Cerebellar cortex (tissue), 1 donor: ENCODE results near the gene SLC6A11.

Source experiments
- DNase-seq: peaks from one replicate; pipeline ENCODE4 v3.0.0-alpha.2; 2015; ENCODE audit warnings: low spot score

The SLC6A11 gene

DNA sequence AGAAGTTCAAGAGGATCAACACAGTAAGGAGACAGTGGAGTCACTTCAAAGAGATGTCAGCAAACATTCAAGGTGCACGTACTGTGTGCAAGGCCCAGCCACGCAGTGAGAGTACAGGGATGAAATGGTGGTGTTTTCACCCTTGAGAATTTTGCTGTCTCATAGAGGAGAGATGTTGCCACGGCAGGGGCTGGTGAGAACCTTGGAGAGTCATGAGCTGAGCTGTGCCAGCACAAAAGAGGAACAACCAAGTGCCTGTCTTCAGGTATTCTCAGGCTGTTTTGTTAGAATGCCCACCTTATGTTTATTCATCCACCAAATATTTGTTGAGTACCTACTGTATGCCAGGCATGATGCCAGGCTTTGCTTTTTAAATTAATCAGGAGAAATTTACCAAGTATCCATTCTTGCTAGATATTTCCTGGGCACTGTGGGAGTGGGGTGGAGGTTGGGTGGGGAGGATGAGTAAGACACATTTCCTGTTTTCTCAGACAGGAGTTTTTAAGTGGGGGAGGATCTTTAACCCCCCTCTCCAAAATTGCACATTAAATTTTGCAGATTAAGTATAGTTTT lies 72.6 kb downstream of the SLC6A11 start:
- DNase-seq: no peak

- DNase-seq: no peak
Observed at GRCh38 chr3:10889206-10889960, 73.4 kb downstream of the SLC6A11 start.

GRCh38 chr3:10890665-10891064 lies 74.6 kb downstream of the SLC6A11 start:
- no peak for DNase-seq

GRCh38 chr3:10892622-10893021 lies 76.6 kb downstream of the SLC6A11 start:
- DNase-seq: no peak

DNA sequence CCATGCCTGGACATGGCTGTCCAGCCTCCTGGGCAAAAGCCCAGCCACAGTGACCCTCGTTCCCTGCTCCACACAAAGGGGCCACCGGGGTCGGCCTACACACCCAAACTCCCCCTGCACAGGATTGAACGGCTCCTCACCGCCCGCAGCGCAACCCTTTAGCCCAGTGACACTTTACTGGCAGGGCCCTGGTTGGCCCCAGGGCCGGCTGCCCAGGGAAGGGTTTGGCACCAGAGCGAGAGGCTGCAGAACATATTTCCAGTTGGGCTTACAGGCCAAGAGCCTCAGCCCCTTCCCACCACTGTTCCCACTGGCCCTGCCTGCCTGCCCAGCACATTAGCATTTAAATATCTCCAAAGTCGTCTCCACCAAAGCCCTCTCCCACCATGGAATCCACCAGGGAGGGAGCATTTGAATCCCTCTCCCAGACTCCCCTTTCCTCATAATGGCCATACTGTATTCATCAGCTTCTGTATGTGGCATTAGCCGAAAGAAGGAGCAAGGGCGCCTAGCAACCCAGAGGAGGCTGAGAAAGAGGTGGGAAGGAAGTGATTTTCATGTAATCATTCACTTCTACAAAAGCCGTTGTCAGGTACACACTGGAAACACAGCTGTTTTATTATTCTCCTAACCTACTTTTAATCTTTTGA lies 85.4 kb downstream of the SLC6A11 start:
- no peak for DNase-seq

- DNase-seq: no peak
Observed at GRCh38 chr3:10907262-10907661, 91.2 kb downstream of the SLC6A11 start.

DNA sequence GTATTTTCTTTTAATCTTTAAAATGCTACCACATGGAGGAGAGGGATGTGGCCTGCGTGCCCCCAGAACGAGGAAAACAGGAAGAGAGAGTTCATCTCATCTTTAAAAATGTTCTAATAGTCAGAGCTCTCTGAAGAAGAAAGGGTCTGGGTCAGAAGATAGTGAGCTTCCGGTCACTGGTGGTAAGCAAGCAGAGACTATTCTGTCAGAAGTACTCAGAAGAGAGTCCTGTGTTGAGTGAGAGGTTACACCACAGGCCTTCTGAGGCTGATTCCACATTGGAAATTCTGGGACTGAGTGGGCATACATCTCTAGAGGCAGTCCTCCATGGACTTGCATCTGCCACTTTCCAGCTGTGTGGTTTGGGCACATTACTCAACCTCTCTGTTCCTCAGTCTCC lies 94.3 kb downstream of the SLC6A11 start:
- no peak for DNase-seq

DNA sequence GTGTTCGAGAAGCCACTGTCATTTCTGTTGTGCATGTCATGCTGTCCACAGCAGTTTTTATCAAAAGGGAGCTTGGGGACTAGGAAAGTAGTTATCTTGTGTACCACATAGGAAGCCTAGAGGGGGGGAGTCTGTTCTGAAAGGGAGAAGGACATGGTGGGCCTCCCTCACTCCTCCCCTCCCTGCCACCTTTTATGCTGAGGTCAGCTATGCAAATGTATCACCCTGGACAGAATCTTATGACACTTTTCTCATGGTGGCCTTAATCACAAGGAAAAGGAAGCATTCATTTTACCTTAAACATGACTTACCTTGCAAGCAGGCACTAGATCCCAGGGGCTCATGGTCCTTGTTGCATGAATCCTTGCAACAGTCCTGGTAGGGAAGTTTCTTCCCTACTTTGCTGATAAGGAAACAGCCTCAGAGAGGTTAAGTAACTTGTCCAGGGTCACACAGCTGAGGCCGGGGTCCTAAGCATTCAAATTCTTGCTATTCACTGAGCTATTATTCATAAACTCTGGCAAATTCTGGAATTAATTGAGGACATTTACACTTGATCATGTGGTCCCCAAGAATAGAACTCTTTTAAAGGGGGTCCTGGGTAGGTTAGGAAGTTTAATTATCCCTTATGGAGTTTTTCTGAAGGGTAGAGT lies 95.4 kb downstream of the SLC6A11 start:
- DNase-seq: no peak

- DNase-seq: no peak
Observed at GRCh38 chr3:10912786-10913185, 96.8 kb downstream of the SLC6A11 start.

- DNase-seq: no peak
Observed at GRCh38 chr3:10915376-10915775, 99.3 kb downstream of the SLC6A11 start.

DNA sequence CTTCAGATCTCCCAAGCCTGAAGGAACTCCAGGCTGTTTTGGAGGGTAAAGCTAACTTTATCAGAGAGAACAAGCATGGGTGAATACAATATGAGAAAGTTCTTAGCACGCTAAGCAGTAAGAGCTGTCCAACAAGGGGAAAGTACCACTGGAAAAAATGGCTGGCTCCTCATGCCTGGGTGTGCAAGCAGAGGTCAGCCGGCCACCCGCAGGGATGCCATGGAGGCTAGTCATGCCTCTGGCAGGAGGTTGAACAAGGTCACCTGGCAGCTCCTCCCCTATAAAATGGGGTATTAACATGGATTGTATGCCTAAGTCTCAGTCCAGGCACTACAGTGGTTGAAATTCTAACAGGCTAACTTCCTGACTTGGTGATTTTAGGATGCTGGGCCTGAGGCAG lies 101.1 kb downstream of the SLC6A11 start:
- no peak for DNase-seq

DNA sequence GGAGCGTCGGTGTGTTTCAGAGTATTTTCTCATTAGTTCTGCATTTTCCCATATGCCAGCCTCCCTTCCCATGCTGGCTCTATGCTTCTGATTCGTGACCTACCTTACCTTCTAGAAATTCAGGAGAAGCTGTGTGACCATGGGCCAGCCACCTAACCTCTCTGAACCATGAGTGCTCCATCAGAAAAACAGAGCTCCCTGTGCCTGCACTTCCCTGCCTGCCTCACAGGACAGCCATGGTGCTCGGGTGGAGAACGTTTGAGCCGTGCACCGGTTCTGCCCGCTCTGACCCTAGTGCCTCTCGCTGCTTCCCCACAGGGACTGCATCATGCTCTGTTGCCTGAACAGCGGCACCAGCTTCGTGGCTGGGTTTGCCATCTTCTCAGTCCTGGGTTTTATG lies 102.0 kb downstream of the SLC6A11 start:
- no peak for DNase-seq

- no peak for DNase-seq
Observed at GRCh38 chr3:10919636-10920035, 103.6 kb downstream of the SLC6A11 start.

- no peak for DNase-seq
Observed at GRCh38 chr3:10925436-10926255, 109.6 kb downstream of the SLC6A11 start.

- no peak for DNase-seq
Observed at GRCh38 chr3:10926256-10926810, 110.3 kb downstream of the SLC6A11 start.

DNA sequence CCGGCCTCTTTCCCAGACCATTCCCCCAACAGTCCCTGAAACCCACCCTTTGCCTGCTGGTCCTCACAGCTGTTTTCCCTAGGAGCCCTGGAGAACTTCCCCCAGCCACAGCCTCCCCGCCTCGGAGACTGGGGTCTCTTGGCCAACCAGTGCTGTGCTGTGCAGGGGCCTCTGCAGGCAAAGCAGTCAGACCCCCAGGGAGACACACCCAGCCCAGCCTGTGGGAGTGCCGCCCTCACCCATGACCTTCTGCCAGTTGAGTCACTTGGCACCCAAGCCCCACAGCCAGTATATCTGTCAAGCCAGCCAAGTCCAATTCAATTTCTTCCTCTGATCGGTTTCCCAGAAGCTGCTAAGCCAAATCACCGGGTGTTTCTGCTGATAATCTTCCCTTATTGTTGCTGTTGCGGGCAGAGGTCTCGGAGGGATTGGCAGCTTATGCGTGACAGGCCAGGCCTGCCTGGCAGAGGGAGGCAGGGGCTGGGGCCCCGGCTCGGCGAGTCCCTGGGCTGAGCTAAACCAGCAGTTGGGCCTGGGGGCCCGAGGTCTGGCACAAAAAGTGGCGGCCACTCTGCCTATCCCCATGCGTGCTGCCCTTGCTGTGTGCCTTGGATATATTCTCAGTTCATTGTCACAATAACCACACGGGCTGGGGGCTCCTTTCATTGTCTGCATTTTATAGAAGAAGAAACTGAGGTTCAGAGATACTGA lies 110.9 kb downstream of the SLC6A11 start:
- DNase-seq: no peak

GRCh38 chr3:10927551-10927950 lies 111.5 kb downstream of the SLC6A11 start:
- DNase-seq: no peak

DNA sequence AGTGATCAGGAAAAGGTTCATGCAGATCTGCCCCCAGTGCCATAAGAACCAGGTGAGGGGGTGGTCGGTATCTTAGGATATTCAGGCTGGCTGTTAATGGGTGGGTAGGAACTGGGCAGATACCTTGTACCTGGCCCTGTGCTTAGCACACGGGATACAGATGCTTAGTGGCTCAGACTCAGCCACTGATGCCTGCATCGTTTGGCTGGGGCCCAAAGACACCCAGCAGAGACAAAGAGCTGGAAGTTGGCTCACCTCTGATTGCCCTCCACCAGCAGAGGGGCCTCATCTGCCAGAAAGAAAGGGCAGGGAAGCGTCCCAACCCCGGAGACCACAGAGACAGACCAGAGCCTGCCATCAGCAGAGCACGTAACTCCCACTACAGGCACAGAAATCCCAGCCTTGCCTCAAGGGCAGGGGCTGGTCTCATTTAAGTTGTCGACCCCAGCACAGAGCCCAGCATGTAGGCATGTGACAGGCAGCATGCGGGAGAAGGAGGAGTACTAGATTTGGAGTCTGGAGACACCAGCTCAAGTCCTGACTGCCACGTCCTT lies 112.5 kb downstream of the SLC6A11 start:
- DNase-seq: no peak

- DNase-seq: no peak
Observed at GRCh38 chr3:10928961-10929471, 113.0 kb downstream of the SLC6A11 start.

- no peak for DNase-seq
Observed at GRCh38 chr3:10929978-10930665, 114.1 kb downstream of the SLC6A11 start.
